Stimulated activated CD8-positive, alpha-beta memory T cell treated with anti-CD3 and anti-CD28 coated beads, Interleukin-12 subunit alpha, Interleukin-12 subunit beta, amount 100 ng/mL, for 24 hours (primary cell): ENCODE results near the gene UHRF2.
"Not testable (repeated sequence)": the region's sequence is repeated elsewhere in the genome, so short reads cannot be mapped to it uniquely, and the experiment has no call there.

Experiments
- DNase-seq: peaks from one replicate; pipeline ENCODE4 v3.0.0-alpha.2; 2020; ENCODE audit errors: extremely low read depth

The UHRF2 gene

GRCh38 chr9:6428940-6429889 is 16.2 kb downstream of the UHRF2 start:
- DNase-seq: no peak

- DNase-seq: no peak
Observed at GRCh38 chr9:6431038-6431437, 18.0 kb downstream of the UHRF2 start.

DNA sequence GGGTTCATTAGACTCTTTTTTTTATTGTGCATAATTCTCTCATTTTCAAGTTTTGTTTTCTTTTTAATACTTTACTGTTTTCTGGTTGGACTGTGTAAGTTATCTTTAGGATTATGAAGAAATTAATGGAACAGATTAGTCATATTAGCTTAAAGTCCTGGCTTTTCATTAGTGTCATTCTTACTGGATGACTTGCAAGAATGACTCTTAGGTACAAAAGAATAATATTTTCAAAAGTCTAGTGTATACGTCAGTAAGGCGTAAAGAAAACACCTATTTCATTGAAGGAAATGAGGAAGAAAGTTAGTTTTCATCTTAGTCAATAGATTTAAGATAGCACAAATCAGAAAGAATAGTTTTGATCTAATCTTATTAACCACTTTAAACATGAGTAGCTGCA is 20.4 kb downstream of the UHRF2 start:
- no peak for DNase-seq

DNA sequence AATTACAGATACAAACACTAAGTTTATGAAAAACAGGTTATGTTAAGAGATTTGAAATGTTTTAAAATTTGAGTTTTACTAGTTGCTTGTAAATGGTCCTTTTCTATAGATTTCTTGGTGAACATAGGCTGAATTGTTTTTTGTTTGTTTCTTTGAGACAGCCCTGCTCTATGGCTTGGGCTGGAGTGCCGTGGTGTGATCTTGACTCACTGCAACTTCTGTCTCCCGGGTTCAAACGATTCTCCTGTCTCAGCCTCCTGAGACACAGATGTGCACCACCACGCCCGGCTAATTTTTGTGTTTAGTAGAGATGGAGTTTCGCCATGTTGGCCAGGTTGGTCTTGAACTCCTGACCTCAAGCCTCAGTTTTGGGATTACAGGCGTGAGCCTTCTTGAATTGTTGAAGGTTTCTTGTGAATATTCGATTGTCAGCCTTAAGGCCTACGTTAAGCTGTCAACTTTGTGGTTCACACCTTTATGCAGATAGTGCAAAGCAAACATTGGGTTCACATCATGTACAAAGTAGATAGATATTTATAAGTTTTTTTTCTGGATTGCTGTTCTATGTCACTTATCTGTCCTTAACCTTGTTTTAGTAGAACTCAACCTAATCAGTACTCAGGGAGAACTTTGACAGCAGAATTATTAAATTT is 26.2 kb downstream of the UHRF2 start:
- DNase-seq: no peak

DNA sequence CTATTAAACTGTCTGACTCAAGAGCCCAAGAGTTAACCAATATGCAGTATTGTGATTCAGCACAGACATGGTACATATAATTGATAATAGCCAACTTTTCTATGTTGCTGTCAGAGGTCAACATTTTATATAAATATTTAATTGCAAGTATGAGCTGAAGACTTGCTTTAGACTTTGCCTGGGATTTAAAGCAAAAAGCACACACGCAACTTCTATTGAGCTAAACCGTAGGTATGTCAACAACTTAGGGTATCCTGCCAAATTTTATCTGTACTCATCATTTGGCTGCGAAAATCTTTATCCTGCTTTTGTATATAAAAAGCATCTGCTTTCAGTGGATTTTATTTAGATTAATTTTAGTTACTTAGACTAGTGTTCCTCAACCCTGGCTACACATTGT is 27.4 kb downstream of the UHRF2 start:
- no peak for DNase-seq

DNA sequence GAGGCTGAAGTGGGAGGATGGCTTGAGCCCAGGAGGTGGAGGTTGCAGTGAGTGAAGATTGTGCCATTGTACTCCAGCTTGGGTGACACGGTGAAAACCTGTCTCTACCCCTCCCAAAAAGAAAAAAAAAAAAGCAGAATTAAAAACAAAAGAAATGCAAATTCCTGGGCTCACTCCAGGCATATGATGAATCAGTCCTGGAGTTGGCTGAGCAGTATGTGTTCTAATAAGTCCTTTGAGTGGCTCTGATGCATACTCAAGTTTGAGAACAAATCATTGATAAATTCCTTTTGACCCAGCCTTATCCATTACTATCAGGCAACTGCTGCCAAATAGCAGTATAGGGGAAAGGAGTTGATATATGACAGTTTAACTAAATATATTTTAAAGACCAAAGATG is 28.3 kb downstream of the UHRF2 start:
- no peak for DNase-seq

DNA sequence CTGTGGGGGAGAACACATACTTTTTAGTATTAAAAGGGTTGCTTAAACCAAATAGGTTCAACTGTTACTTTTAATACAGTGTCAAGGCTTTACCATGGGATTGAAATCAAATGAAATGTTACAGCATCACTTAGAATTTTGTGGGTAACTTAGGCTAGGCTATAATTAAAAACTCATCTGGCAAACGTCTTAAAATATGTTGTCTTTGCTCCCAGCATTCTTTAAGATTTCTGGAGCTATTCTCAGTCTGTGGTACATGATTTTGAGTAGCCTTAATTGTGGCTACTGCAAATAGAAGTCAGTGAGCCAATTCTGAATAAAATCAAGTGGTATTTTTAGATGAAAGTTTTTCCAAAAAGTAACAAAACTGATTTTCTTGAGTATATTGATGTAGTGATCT is 30.7 kb downstream of the UHRF2 start:
- no peak for DNase-seq

- no peak for DNase-seq
Observed at GRCh38 chr9:6444128-6444527, 31.1 kb downstream of the UHRF2 start.

DNA sequence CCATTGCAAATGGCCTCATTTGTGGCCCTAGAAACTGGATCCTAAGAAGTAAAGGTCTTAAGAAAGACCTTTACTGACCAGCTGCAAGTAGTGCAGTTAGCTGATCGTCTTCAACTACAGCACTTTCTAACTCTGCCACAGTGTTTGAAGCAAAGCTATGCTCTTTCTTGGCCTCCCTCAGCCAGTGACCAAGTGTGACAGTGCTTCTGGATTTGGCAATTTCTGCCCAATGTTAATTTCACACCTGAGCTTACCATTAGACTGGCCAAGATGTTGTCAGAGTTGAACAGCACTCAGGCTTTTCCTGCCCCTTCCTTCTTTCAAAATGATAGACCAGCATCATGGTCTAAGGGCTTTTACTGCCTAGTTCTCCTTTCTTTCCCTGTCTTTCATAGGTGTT is 36.1 kb downstream of the UHRF2 start:
- DNase-seq: no peak

DNA sequence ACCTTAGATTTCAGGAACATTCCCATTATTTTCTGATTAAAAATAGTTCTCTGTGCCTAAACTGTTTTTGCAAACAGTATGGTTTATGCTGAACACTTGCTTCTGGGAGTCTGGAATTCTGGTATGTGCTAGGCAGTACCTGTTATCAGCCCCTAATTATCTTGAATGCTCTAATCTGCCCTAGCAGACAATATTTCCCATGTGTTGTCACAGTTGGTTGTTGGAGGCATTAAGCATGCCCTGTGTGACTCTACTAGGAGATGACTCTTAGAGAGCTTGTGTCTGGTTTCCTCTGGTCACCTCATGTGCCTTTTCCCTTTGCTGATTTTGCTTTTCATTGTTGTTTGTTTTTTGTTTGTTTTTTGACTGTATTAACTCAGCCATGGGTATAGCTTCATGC is 36.6 kb downstream of the UHRF2 start:
- DNase-seq: no peak

DNA sequence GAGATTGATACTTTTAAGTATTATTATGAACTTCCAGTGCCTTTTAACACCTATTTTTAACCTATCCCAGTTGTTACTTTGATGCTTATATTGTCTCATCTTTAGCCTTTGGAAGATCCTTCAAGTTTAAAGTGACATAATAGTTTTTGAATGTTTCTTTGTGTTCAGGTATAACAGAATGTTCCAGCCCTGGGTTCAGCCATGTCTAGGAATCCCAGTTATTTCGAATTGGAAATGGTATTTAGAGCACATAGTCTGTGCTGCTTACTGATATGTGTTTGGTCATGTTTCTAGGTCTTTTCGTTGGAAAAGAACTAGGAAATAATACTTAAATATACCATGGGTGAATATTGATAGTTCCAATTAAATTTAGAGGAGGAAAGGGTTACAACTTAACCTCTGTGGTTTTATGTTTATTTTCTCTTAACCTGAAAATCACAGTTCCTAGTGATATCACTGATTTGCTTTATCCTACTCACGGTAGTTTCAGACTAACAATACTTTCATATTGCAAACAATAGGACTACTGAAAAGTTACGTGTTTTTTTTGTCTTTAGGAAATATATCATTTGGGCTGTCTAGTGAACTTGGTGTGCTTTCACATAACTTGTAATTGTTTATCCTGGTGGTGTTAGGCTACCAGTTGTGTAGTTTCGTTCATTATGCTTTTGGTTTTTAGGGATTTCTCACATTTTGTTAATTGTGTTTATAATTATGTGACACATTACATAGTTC is 37.8 kb downstream of the UHRF2 start:
- DNase-seq: no peak

GRCh38 chr9:6455292-6455691 is 42.3 kb downstream of the UHRF2 start:
- not testable (repeated sequence) for DNase-seq

DNA sequence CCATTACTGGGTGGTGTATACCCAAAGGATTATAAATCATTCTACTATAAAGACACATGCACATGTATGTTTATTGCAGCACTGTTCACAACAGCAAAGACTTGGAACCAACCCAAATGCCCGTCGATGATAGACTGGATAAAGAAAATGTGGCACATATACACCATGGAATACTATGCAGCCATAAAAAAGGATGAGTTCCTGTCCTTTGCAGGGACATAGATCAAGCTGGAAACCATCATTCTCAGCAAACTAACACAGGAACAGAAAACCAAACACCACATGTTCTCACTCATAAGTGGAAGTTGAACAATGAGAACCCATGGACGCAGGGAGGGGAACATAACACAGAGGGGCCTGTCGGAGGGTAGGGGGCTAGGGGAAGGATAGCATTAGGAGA is 45.7 kb downstream of the UHRF2 start:
- not testable (repeated sequence) for DNase-seq

- DNase-seq: no peak
Observed at GRCh38 chr9:6459718-6460117, 46.7 kb downstream of the UHRF2 start.

DNA sequence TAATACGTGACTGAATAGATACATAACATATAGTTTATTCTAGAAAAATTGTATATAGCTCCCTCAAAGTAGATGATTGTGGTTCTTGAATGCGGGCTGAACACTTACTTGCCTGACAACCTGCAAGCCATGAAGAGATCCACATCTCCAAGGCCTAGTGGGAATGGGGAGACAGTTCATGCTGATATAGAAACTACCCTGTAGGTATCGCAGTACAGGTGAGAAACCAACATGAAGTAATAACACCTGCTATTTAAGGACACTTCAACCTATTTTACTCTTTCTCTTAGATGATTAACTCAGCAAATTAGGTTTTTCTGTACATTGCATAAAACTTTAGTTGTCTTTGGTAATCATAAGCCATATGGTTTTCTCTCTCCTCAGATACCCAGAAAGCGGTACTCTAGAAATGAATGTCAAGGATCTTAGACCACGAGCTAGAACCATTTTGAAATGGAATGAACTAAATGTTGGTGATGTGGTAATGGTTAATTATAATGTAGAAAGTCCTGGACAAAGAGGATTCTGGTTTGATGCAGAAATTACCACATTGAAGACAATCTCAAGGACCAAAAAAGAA is 47.3 kb downstream of the UHRF2 start:
- no peak for DNase-seq

DNA sequence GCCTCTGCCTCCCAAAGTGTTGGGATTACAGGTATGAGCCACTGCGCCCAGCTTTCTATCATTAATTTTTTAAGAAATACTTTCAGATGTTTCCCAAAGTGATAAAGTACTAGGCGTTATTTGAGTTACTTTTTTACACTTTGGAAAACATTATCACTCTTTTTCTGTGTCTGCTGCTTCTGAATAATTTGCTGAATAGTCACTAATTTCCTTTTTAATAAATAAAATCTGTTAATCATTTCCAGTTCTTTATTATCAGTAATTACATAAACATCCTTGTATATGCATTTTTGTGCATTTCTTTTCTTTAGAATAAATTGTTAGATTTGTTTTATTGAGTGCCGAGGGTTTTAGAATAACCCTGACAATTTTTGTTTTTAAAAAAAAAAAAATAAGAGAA is 48.6 kb downstream of the UHRF2 start:
- no peak for DNase-seq

DNA sequence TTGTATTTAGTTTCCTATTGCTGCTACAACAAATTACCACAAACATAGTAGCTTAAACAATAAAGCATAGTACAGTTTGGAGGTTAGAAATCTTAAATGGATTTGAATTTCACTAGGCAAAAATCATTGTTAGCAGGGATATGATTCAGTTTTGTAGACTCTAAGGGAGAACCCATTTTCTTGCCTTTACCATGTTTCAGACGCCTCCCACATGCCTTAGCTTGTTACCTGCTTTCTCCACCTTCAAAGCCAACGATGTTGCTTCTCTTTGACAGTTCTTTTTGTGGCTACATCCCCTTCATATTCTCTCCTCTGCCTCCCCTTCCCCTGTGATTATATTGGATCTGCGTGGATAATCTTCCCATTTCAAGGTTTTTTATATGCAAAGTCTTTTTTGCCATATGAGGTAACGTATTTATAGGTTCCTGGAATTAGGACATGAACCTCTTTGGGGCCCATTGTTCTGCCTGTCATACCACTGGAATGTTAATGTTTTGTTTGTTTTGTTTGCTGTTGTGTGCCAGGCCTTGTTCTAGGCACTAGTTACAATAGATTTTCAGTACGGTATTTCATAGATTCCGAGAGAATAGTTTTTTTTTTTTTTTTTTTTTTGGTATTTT is 54.1 kb downstream of the UHRF2 start:
- DNase-seq: no peak

GRCh38 chr9:6471231-6471850 is 58.3 kb downstream of the UHRF2 start:
- DNase-seq: no peak

GRCh38 chr9:6473151-6473550 is 60.2 kb downstream of the UHRF2 start:
- no peak for DNase-seq

- no peak for DNase-seq
Observed at GRCh38 chr9:6479959-6480358, 67.0 kb downstream of the UHRF2 start.

DNA sequence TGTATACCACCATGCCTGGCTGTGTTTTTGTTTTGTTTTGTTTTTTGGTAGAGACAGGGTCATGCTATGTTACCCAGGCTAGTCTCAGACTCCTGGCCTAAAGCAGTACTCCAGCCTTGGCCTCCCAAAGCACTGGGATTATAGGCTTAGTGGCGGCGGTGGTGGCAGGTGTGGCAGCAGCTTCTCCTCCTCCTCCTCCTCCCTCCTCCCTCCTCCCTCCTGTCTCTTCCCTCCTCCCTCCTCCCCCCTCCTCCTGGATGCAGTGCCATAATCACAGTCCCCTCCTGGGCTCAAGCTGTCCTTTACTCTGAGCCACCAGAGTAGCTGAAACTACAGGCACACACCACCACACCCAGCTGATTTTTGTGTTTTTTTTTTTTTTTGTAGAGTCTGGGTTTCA is 71.2 kb downstream of the UHRF2 start:
- no peak for DNase-seq
